HL-60 (cell line): ENCODE data around the gene SERTAD3.

Experiments
- DNase-seq, 2 experiments: peaks; one replicate each; pipeline ENCODE4 v3.0.0-alpha.2; 2010 to 2020; ENCODE audit warnings: low read depth in 1 of 2, low spot score in 1 of 2
- H3K27ac ChIP-seq: fragments of 250-450 bp; sonication (Bioruptor Pico); replicated peaks from 2 replicates; pipeline ENCODE4 v1.5.1; 2020; ENCODE audit warnings: mild to moderate bottlenecking, moderate library complexity
- H3K27me3 ChIP-seq: fragments of 250-450 bp; sonication (Bioruptor Pico); 2 replicates; pipeline ENCODE4 v1.5.1; 2021; ENCODE audit warnings: mild to moderate bottlenecking, moderate library complexity; ENCODE audit not compliant: insufficient read depth, poor library complexity, severe bottlenecking
- H3K4me3 ChIP-seq: replicated peaks from 2 replicates; pipeline ENCODE4 v1.5.1; 2011; ENCODE audit warnings: mild to moderate bottlenecking, control low read depth, low read length; ENCODE audit not compliant: insufficient read depth
- GABPA ChIP-seq: IDR thresholded peaks from 2 replicates; pipeline ENCODE4 v1.6.1; 2012; ENCODE audit warnings: low read depth
- POLR2AphosphoS5 ChIP-seq: IDR thresholded peaks from 2 replicates; pipeline ENCODE4 v1.6.1; 2012; ENCODE audit warnings: low read depth
- SPI1 ChIP-seq: IDR thresholded peaks from 2 replicates; pipeline ENCODE4 v1.6.1; 2012; ENCODE audit warnings: low read depth, mild to moderate bottlenecking, borderline replicate concordance
- TF ChIP-seq, protein P1 (sequence below): IDR thresholded peaks from one replicate; pipeline ENCODE4 v1.5.1; 2011; ENCODE audit warnings: low read length, control low read depth, inconsistent platforms; ENCODE audit not compliant: insufficient read depth
- TF ChIP-seq, protein P2 (sequence below): IDR thresholded peaks from 2 replicates; pipeline ENCODE4 v1.6.1; 2012; ENCODE audit warnings: low read depth; ENCODE audit not compliant: insufficient replicate concordance

The SERTAD3 gene

DNA sequence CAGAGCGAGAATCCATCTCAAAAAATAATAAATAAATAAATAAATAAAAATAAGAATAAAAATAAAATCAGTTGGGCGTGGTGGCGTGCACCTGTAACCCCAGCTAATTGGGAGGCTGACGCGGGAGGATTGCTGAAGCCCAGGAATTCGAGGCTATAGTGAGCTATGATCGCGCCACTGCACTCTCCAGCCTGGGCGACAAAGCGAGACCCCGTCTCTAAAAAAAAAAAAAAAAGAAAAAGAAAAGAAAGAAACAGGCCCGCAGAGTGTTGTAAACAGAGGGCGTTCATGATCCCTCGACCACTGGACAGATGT lies 23.7 kb downstream of the SERTAD3 start:
- Histone ChIP-seq H3K27me3 (no peaks in the 10 kb centered on the region), H3K27ac (peak overlapping the region; percentile 84), H3K4me3 (peak overlapping the region; percentile 71)
- TF ChIP-seq GABPA (no peak), POLR2AphosphoS5 (no peak), SPI1 (no peak)
- TF ChIP-seq, protein P1, sequence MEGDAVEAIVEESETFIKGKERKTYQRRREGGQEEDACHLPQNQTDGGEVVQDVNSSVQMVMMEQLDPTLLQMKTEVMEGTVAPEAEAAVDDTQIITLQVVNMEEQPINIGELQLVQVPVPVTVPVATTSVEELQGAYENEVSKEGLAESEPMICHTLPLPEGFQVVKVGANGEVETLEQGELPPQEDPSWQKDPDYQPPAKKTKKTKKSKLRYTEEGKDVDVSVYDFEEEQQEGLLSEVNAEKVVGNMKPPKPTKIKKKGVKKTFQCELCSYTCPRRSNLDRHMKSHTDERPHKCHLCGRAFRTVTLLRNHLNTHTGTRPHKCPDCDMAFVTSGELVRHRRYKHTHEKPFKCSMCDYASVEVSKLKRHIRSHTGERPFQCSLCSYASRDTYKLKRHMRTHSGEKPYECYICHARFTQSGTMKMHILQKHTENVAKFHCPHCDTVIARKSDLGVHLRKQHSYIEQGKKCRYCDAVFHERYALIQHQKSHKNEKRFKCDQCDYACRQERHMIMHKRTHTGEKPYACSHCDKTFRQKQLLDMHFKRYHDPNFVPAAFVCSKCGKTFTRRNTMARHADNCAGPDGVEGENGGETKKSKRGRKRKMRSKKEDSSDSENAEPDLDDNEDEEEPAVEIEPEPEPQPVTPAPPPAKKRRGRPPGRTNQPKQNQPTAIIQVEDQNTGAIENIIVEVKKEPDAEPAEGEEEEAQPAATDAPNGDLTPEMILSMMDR, result no peak
- TF ChIP-seq, protein P2, sequence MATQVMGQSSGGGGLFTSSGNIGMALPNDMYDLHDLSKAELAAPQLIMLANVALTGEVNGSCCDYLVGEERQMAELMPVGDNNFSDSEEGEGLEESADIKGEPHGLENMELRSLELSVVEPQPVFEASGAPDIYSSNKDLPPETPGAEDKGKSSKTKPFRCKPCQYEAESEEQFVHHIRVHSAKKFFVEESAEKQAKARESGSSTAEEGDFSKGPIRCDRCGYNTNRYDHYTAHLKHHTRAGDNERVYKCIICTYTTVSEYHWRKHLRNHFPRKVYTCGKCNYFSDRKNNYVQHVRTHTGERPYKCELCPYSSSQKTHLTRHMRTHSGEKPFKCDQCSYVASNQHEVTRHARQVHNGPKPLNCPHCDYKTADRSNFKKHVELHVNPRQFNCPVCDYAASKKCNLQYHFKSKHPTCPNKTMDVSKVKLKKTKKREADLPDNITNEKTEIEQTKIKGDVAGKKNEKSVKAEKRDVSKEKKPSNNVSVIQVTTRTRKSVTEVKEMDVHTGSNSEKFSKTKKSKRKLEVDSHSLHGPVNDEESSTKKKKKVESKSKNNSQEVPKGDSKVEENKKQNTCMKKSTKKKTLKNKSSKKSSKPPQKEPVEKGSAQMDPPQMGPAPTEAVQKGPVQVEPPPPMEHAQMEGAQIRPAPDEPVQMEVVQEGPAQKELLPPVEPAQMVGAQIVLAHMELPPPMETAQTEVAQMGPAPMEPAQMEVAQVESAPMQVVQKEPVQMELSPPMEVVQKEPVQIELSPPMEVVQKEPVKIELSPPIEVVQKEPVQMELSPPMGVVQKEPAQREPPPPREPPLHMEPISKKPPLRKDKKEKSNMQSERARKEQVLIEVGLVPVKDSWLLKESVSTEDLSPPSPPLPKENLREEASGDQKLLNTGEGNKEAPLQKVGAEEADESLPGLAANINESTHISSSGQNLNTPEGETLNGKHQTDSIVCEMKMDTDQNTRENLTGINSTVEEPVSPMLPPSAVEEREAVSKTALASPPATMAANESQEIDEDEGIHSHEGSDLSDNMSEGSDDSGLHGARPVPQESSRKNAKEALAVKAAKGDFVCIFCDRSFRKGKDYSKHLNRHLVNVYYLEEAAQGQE, result no peak
- no peak for DNase-seq

DNA sequence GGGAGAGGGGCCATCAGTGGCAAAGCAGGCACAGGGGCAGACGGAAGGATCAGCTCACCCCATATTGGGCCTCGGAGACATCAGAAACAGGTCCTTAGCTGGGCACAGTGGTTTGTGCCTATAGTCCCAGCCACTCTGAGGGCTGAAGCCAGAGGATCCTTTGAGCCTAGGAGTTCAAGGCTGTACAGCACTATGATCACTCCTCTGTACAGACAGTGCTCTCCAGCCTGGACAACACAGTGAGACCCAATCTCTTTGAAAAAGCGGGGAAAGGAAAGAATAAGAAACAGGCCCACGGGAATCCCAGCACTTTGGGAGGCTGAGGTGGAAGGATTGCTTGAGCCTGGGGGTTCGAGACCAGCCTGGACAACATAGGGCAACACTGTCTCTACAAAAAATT lies 24.4 kb downstream of the SERTAD3 start:
- H3K4me3 ChIP-seq, result no peak overlapping the region
- no peak for TF ChIP-seq SPI1
- no peak overlapping the region for H3K27ac ChIP-seq
- H3K27me3 ChIP-seq, result no peaks in the 10 kb centered on the region
- DNase-seq, result no peak

DNA sequence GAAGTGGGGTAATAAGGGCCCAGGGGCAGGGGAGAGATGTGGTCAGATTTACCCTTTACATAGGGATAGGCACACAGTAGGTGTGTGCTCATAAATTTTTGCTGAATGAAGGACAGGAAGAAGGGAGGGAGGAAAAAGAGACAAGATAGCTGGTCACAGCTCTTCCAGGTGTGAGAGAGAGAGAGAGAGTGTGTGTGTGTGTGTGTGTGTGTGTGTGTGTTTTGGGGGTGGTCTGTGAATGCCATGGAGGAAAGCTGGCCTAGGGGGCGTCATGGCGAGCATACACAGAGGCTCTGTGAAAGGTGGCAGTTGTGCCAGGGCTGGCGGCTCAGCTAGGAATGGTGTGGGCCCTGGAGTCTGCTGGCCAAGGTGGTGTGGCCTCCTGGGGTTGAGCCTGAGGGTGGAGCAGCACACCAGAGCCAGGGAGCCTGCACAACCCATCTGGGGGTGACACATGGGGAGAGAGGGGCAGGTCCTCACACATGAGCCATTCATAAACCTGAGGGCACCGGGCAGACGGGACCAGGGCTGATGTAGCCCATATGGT lies 25.0 kb downstream of the SERTAD3 start:
- DNase-seq, result no peak
- Histone ChIP-seq H3K4me3 (no peak overlapping the region), H3K27me3 (no peaks in the 10 kb centered on the region), H3K27ac (no peak overlapping the region)
- TF ChIP-seq POLR2AphosphoS5, result no peak
- TF ChIP-seq, protein P1, result no peak
- TF ChIP-seq, protein P2, result no peak
- TF ChIP-seq GABPA, result no peak

DNA sequence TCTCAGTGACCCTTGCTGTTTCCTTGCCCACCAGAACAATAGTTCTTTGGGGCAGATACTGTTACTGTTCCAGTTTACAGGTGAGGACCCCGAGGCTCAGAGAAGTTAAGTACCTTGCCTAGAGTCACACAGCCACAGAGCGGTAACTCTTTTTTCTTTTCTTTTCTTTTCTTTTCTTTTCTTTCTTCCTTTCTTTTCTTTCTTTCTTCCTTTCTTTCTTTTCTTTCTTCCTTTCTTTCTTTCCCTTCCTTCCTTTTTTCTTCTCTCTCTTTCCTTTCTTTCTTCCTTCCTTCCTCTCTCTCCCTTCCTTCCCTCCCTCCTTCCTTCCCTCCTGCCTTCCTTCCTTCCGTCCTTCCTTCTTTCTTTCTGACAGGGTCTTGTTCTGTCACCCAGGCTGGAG lies 26.1 kb downstream of the SERTAD3 start:
- TF ChIP-seq GABPA, result no peak
- no peak for TF ChIP-seq SPI1
- TF ChIP-seq, protein P1, result no peak
- TF ChIP-seq, protein P2, result no peak
- no peak for TF ChIP-seq POLR2AphosphoS5
- Histone ChIP-seq H3K27me3 (no peaks in the 10 kb centered on the region), H3K27ac (no peak overlapping the region), H3K4me3 (no peak overlapping the region)
- no peak for DNase-seq
